Smooth muscle cell (in vitro differentiated cells): ENCODE results near the gene IGF2BP2. TPM values are rescaled to one million over a fixed set of nuclear protein-coding genes. Genes with fewer than 3 reads are reported as not detected.
"Not testable (repeated sequence)": the region's sequence is repeated elsewhere in the genome, so short reads cannot be mapped to it uniquely, and the experiment has no call there.

Experiments
- DNase-seq: peaks from one replicate; lab custom pipeline; 2025; ENCODE audit not compliant: unreplicated experiment; lab: John Stamatoyannopoulos, UW
- H2AFZ ChIP-seq: fragments of 200-600 bp; sonication (generic); 2 replicates; pipeline ENCODE4 v1.6.0; 2016; ENCODE audit warnings: antibody characterized with exemption, low read depth, mild to moderate bottlenecking
- H3F3A ChIP-seq: fragments of 200-600 bp; sonication (generic); 2 replicates; pipeline ENCODE4 v1.6.0; 2017; ENCODE audit warnings: antibody characterized with exemption, low read depth
- H3K27ac ChIP-seq: fragments of 200-600 bp; sonication (generic); 2 replicates; pipeline ENCODE4 v1.5.1; 2016; ENCODE audit warnings: low read depth, mild to moderate bottlenecking
- H3K27me3 ChIP-seq: fragments of 200-600 bp; sonication (generic); 2 replicates; pipeline ENCODE4 v1.6.1; 2016; ENCODE audit warnings: low read depth, mild to moderate bottlenecking
- H3K36me3 ChIP-seq: fragments of 200-600 bp; sonication (generic); 2 replicates; pipeline ENCODE4 v1.5.1; 2016; ENCODE audit warnings: low read depth
- H3K4me1 ChIP-seq: fragments of 200-600 bp; sonication (generic); 2 replicates; pipeline ENCODE4 v1.5.1; 2016; ENCODE audit warnings: low read depth
- H3K4me2 ChIP-seq: fragments of 200-600 bp; sonication (generic); 2 replicates; pipeline ENCODE4 v1.6.0; 2016; ENCODE audit warnings: mild to moderate bottlenecking
- H3K4me3 ChIP-seq: fragments of 200-600 bp; sonication (generic); 2 replicates; pipeline ENCODE4 v1.5.1; 2016; ENCODE audit warnings: mild to moderate bottlenecking
- H3K79me2 ChIP-seq: fragments of 200-600 bp; sonication (generic); 2 replicates; pipeline ENCODE4 v1.6.0; 2016; ENCODE audit warnings: low read depth, mild to moderate bottlenecking
- H3K9ac ChIP-seq: fragments of 200-600 bp; sonication (generic); 2 replicates; pipeline ENCODE4 v1.6.0; 2016; ENCODE audit warnings: low read depth
- H3K9me3 ChIP-seq: fragments of 200-600 bp; sonication (generic); replicated peaks from 2 replicates; pipeline ENCODE4 v1.5.1; 2016; ENCODE audit warnings: low read depth
- H4K20me1 ChIP-seq: fragments of 200-600 bp; sonication (generic); 2 replicates; pipeline ENCODE4 v1.6.0; 2016; ENCODE audit warnings: low read depth
- WGBS: methylation state at CpG from one replicate; pipeline ENCODE4 v1.1.7; 2016; ENCODE audit warnings: low lambda C conversion rate; 5-methylcytosine and 5-hydroxymethylcytosine counted together
- polyA plus RNA-seq: library from polyadenylated mRNA; unstranded; fragments of >200 nt; fragmentation: Nextera tagmentation; extraction: Ambion mirVana; gene quantifications from 2 replicates; pipeline ENCODE4 v1.2.1, GENCODE V29; 2016
- total RNA-seq: library from RNA; depleted of rRNA; stranded (reverse); fragments of >200 nt; gene quantifications from 2 replicates; pipeline ENCODE4 v1.2.3, GENCODE V29; 2014
- TF ChIP-seq, protein P1 (sequence below): fragments of 200-600 bp; sonication (generic); IDR thresholded peaks from 2 replicates; pipeline ENCODE4 v1.5.1; 2017; ENCODE audit warnings: borderline replicate concordance, mild to moderate bottlenecking, antibody characterized with exemption; ENCODE audit not compliant: insufficient read depth, poor library complexity, severe bottlenecking

IGF2BP2 gene
- total and polyA plus RNA-seq, 2 experiments from 2014 or later: 59.2 to 80.6 TPM

DNA sequence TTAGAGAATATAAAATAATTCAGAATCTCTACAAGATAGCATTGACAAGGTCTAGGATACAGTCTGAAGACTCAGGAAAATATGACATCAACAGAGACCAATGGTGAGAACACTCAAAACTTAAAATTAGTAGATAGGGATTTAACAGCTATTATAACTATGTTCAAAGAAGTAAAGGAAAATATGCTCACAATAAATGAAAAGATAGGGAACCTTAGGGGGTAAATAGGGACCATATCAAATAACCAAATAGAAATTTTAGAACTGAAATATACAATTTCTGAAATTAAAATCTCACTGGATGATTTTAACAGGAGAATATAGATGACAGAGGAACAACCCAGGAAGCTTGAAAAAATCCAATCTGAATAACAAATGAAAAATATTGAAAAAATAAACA is 31.8 kb upstream of the IGF2BP2 start:
- no peak for DNase-seq
- H3K27me3 ChIP-seq: no peaks in the 10 kb centered on the region
- no peak overlapping the region for H3K9ac ChIP-seq
- H3K79me2 ChIP-seq: no peaks in the 10 kb centered on the region
- no peaks in the 10 kb centered on the region for H4K20me1 ChIP-seq
- no peaks in the 10 kb centered on the region for H3K4me1 ChIP-seq
- no peak overlapping the region for H3K4me3 ChIP-seq
- no peaks in the 10 kb centered on the region for H3K36me3 ChIP-seq
- H2AFZ ChIP-seq: no peak overlapping the region
- TF ChIP-seq, protein P1, sequence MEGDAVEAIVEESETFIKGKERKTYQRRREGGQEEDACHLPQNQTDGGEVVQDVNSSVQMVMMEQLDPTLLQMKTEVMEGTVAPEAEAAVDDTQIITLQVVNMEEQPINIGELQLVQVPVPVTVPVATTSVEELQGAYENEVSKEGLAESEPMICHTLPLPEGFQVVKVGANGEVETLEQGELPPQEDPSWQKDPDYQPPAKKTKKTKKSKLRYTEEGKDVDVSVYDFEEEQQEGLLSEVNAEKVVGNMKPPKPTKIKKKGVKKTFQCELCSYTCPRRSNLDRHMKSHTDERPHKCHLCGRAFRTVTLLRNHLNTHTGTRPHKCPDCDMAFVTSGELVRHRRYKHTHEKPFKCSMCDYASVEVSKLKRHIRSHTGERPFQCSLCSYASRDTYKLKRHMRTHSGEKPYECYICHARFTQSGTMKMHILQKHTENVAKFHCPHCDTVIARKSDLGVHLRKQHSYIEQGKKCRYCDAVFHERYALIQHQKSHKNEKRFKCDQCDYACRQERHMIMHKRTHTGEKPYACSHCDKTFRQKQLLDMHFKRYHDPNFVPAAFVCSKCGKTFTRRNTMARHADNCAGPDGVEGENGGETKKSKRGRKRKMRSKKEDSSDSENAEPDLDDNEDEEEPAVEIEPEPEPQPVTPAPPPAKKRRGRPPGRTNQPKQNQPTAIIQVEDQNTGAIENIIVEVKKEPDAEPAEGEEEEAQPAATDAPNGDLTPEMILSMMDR: no peak
- H3F3A ChIP-seq: no peaks in the 10 kb centered on the region
- no peak overlapping the region for H3K4me2 ChIP-seq
- H3K27ac ChIP-seq: no peak overlapping the region
- no peaks in the 10 kb centered on the region for H3K9me3 ChIP-seq

DNA sequence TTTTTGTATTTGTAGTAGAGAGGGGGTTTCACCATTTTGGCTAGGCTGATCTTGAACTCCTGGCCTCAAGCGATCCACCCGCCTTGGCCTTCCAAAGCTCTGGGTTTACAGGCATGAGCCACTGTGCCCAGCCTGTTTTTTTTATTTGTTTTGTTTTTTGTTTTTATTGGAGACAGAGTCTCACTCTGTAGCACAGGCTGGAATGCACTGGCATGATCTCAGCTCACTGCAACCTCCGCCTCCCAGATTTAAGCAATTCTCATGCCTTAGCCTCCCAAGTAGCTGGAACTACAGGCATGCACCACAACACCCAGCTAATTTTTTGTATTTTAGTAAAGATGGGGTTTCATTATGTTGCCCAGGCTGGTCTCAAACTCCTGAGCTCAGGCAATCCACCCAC is 28.9 kb upstream of the IGF2BP2 start:
- DNase-seq, H3K9ac ChIP-seq, H3K9me3 ChIP-seq, H3F3A ChIP-seq, H2AFZ ChIP-seq, H3K4me3 ChIP-seq, H3K79me2 ChIP-seq, H3K4me2 ChIP-seq, H3K4me1 ChIP-seq, H3K27me3 ChIP-seq, H4K20me1 ChIP-seq, H3K36me3 ChIP-seq, H3K27ac ChIP-seq: not testable (repeated sequence)
- 85% methylated on average over 3 of the region's 3 CpGs for WGBS

DNA sequence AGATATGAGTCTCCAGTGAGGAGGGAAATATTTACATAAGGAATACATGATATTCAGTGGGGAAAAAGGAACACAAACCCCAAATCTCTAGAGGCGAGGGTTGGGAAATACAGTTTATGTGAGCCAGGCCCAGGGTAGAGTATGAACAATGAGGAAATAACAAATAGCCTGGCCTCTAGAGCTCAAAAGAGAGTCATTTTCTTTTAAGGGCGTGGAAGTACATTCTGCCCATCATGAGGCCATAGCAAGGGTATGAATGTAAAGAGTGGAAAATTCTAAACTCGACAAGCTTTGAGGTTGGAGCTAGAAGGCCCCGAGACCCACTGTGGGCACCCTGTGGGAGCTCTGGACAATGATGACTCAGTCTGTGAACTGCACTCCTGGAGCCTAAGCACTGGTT is 27.8 kb upstream of the IGF2BP2 start:
- Histone ChIP-seq H3K36me3 (no peaks in the 10 kb centered on the region), H4K20me1 (no peaks in the 10 kb centered on the region), H3K4me3 (no peak overlapping the region), H3K27ac (no peak overlapping the region), H3K79me2 (no peaks in the 10 kb centered on the region), H3K9me3 (no peaks in the 10 kb centered on the region), H3K27me3 (no peaks in the 10 kb centered on the region), H2AFZ (no peak overlapping the region), H3K9ac (no peak overlapping the region), H3K4me1 (no peaks in the 10 kb centered on the region), H3K4me2 (no peak overlapping the region), H3F3A (no peaks in the 10 kb centered on the region)
- 76% methylated on average over 4 of the region's 4 CpGs for WGBS
- TF ChIP-seq, protein P1: no peak
- no peak for DNase-seq

DNA sequence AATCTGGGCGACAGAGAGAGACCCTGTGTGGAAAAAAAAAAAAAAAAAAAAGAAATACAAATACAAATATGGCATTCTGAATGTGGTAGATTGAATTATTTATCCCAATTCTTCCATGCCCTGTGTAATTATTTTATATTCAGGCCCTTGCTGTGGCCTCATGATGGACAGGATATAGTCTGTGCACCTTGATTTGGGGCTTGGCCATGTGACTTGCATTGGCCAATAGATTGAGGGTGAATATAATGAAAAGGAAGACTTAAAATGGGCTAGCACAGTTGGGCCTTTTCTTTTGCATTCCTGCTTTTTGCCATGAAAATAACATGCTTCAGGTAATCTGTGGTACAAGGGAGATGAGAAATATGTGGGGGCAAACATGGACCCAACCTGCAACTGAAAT is 27.1 kb upstream of the IGF2BP2 start:
- no peak overlapping the region for H3K4me2 ChIP-seq
- H3K36me3 ChIP-seq: no peaks in the 10 kb centered on the region
- WGBS: 100% methylated on average over 1 of the region's 1 CpG
- no peak overlapping the region for H3K4me3 ChIP-seq
- no peaks in the 10 kb centered on the region for H3K9me3 ChIP-seq
- no peak for DNase-seq
- TF ChIP-seq, protein P1: no peak
- no peaks in the 10 kb centered on the region for H3K4me1 ChIP-seq
- H3K27me3 ChIP-seq: no peaks in the 10 kb centered on the region
- H3K27ac ChIP-seq: no peak overlapping the region
- no peaks in the 10 kb centered on the region for H3F3A ChIP-seq
- H3K79me2 ChIP-seq: no peaks in the 10 kb centered on the region
- no peak overlapping the region for H2AFZ ChIP-seq
- no peaks in the 10 kb centered on the region for H4K20me1 ChIP-seq
- no peak overlapping the region for H3K9ac ChIP-seq
